GM21825 (cell line): ENCODE data around the gene GRID2.

Experiments
- ATAC-seq: cut with Tn5 transposase; IDR thresholded peaks from one replicate; pipeline ENCODE4 v1.9.1; 2021; ENCODE audit warnings: mild to moderate bottlenecking, moderate library complexity; ENCODE audit not compliant: unreplicated experiment

GRID2 gene

DNA sequence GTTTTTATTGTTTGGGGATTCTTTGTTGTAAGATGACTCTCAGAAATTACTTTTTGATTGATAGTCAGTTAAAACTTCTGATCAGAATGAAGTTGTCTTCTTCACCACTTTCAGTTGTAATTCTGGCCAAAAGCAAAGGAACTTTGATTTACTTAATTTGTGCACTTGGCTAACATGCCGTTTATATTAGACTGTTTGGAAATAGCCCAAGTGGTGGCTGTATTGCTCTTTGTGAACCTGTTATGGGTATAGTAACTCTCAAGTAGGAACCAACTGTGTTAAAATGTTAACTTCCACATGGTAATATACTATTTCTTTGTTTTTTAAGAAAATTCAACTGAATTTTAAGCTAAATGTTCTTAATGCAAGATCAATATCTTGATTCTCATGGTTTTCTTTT, 581.9 kb downstream of the GRID2 start:
- no peak for ATAC-seq

DNA sequence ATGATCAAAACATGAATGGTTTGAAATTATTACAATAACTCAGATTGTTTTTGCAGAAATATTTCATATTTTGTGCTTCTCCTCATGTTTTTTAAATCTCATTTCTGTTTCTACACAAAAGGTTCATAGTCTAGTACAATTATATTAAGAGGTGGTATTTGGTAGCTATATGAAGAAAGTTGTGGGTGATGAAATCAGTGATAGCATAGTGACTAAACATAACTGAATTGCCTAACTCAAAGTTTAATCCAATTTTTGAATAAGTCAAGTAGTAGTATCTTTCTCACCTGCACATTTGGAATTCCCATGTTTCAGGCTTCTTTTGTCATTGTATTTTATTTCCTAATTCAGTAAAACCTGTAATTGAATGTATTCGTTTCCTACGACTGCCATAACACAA, 648.7 kb downstream of the GRID2 start:
- no peak for ATAC-seq

DNA sequence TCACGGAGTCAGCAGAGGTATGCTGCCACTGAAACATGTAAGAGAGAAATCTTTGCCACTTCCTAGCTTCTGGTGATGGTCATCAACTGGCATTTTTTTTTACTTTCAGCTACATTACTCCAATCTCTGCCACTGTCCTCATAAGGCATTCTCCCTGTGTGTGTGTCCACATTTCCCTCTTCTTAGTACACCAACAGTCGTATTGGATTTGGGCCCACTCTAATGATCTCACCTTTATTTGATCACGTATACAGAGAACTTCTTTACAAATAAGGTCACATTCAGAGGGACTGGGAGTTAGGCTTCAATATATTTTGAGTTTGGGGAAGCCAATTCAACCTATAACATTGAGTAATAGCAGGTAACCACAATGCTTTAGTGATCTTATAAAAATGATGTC, 649.1 kb downstream of the GRID2 start:
- ATAC-seq = no peak

DNA sequence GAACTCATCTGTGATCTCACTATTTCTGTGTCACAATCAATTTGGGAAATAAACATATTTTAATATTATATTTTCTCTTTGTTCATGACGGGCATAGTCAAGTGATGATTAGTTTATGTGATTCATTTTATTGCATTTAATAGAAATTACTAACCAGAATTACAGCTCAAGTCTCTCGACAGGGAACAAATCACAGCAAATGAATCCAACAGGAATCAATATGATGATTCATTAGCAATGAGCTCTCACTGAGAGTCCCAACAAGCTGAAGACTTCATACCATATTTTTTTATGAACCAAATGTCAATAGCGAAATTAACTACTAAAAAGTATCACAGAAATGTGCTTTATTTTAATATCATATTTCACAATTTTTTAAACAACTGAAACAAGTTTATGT, 649.7 kb downstream of the GRID2 start:
- ATAC-seq = no peak

DNA sequence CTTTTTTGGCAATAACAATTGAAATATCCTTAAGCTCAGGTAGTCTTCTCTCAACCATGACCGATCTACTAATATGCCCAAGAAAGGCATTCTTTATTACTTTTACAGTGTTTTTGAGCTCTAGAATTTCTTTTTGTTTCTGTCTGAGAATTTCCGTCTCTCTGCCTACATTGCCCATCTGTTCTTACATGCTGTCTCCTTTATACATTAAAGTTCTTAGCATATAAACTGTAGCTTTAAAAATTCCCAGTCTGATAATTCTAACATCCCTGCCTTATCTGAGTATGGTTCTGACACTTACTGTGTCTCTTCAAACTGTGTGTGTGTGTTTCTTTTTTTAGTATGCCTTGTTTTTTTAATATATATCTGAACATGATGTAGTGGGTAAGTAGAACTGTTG, 658.1 kb downstream of the GRID2 start:
- ATAC-seq = no peak

DNA sequence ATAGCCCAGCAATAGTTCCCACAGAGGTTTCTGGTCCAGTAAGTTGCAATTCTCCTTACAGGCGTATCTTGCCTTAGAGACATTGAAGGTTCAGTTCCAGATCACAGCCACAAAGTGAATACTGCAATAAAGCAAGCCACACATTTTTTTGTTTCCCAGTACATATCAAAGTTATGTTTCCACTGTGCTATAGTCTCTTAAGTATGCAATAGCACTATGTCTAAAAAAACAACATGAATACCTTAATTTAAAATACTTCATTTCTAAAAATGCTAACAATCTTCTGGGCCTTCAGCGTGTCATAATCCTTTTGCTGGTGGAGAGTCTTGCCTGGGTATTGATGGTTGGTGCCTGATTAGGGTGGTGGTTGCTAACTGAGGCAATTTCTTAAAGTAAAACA, 659.1 kb downstream of the GRID2 start:
- no peak for ATAC-seq

DNA sequence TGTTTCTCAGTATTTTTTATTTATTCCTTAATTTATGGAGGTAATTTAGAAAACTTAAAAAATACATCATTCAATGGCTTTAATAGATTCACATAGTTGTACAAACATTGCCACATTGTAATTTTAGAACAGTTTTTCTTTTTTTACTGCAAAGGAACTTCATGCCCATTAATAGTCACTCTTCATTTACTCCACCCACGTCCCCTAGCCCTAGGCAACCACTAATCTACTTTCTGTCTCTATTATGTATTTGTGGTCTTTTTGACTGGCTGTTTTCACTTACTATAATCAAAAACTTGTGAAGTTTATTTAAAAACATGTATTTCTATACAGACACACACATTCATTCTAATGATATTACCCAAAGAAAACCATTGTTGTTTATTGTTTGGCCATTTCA, 664.8 kb downstream of the GRID2 start:
- ATAC-seq = no peak

DNA sequence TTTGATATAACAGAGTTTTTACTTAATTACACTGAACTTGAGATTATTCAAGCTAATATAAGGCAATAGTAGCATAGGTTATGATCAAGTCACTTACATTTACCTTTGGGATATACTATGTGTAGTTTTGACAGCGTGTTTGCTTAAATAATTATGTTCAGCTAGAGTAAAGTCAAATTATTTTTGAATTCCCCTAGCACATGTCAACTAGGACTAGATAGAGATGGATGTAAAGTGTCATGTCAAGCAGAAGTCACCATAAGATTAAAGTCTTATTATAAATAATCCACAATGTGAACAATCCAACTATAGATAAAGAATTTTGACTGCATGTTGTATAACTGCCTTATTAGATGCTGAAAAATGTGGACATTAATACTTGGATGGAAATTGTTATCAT, 665.2 kb downstream of the GRID2 start:
- ATAC-seq = no peak

DNA sequence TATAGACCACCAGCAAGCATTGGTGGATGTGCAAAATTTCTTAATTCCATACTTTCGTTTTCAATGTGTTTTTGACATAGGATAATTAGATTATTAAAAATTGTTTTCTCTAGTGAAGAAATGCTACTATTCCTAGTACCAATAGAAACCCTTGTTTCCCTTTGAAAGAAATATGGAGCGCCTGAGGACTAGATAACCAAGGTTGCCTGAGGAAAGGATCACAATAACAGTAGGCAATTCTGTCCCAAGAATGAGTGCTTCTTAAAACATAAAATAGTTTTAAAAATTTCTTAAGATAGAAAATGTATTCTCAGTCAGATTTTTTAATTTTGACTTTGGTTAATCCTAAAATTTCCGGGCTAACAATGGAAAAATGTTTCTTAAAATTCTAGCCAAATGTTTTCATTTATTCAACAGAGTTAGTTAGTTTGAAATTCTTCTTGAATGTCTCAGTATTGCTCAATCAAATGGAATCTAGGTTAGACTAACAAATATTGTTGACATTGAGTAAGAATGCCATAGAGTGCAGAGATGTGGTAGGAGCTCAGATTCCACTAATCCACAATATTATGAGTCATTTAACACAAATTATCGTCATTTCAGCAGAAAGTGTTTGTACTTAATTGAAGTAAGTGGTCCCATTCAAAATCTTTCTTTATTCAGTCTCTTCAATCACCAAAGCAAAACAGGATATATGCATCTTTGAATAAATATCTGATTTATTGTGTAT, 666.0 kb downstream of the GRID2 start:
- no peak for ATAC-seq

DNA sequence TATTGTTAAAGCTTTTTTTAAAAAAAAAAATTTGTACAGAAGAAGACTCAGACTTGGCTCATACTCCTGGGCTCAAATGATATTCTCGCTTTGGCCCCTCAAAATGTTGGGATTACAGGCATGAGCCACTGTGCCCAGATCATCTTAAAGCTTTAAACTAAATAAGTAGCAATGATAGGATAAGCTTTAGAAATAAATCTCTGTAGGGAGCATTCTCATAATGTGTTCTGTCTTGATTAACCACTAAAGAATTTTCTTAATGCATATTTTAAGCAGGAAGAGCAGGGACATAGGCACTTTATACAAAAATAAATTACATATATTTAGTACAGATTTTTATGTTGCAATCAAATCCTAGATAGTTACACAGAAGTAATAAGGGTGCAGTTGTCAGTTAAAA, 667.2 kb downstream of the GRID2 start:
- ATAC-seq = no peak

DNA sequence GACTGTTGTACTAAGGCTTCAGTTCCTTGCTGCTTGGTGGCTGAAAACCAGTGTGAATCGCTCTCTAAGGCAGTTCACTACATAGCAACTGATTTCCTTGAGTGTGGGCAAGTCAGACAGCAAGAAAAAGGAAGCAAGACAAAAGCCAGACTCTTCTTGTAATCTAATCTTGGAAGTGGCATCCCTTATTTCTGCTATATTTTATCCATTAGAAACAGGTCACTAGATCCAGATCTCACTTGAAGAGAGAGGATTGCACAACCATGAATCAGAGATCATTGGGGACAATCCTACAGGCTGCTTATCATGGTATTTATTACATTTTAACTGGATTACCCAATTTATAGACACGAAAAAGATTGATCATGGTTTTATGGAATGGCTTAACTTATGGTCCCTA, 684.5 kb downstream of the GRID2 start:
- ATAC-seq = no peak

DNA sequence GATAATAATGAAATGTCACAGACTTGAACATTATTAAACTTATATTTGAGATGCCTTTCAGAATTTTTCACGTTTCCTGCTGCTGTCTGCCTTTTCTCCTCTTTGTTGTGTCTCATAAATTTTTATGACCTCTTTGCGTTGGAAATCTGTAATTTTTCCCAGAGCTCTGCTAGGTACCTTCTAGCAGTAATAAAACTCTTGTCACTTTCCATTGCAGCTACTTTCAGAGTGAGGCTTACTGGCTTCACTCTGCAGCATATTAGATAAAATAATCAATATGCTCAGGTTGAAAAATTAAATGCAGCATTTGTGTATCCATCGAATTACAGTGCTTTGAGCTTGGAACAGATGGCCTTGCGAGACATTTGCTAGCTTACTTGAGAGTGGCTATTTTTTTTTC, 689.0 kb downstream of the GRID2 start:
- no peak for ATAC-seq

DNA sequence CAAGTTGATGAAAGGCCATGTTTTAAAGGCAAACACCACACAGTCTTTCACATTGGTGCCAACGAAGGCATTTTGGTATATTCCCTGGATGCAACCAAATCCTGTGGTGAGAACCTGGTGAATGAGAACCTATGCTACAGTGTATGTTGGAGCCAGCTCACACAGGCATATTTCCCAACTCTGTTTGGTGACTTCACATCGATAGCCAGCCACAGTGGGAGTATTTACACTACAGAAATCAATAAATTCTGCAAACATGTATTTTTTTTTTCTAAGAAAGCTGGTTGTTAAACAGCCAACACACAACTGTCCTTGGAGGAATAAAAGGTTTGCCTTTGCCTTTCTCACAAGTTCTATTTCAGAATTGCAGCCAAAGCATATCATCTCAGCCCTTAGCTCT, 691.0 kb downstream of the GRID2 start:
- ATAC-seq = no peak

DNA sequence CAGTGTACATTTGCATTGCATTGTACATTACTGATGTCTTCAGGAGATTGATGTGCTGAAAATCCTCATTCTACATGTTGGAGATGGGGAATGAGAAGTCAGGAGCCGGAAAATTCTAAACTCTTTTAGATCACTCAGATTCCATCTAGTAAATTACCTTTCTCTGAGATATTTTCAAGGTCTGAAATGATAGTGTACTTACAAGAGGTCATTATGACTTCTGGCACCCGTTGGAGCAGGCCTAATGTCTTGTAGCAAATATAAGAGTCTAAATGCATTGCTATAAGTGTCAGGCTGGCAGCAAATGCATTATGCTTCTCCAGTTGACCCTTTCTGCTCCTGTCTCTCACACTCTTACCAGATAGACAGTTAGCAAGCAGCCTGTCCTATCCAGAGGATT, 692.8 kb downstream of the GRID2 start:
- ATAC-seq = no peak

DNA sequence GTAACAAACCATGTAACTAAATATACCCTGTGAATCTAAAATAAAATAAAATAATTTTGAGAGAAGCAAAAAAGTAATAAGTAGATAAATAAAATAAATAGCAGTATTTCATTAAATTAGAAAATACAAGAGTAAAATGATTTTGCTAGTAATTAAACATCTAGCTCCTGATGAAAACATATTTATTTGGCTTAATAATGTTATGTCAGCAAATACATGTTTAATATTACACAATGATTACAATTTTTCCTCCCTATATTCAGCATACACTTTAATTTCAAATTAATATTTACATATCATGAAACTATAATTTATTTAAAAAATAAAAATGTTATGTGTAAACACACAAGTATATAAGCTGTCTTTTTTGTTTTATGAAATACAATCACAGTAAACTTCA, 697.1 kb downstream of the GRID2 start:
- no peak for ATAC-seq

DNA sequence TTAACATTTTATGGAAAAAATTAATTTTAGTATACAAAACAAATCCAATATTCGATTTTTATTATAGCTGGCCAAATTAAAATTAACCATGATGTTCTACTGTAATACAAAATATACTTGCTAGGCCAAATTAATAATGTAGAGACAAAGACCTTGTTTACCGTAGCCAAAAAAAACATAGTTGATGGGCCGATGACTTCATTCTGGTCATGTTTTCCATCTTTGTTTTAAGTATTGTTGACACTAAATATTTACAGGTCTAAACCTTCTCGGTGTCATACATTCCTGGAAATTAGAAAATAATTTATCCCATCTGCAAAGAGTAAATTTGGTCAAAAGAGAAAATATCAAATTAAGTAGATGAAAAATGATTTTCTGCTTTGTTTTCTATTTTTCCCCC, 698.5 kb downstream of the GRID2 start:
- ATAC-seq = no peak

DNA sequence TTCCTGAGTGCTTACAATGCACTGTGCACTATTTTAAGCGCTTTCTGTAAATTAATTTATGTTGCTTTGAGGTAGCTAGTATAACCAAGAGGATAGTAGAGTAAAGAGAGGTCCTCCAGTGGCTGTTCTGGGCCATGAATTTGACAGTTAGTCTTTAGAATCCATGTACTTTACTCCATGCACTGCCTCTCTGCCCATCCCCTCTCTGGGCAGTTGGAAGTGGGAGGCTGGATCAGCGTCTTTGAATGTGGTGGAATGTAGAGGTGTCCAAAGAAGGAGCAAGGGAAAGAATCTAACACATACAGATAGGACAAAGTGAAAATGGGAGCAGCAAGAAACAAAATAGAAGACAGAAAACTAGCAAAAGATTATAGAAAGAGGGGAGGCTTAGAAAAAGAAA, 712.6 kb downstream of the GRID2 start:
- ATAC-seq = no peak

DNA sequence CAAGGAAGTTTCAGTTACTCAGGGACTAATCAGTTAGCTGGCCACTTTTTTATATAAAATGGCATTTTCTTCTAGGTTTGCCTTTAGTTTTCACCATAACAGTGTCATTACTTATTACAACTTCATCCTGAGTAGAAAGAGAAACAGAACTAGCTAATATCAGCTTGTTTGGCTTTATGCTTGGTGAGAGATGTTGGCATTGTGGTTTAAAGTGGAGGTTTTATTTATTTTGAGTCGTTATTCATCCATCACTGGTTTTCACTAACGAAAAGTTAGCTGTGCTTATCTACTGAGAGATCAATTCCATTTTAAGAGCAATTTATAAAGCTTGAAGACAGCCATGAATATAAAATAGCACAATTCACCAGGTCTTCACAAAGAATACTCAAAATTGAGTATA, 714.5 kb downstream of the GRID2 start:
- no peak for ATAC-seq

DNA sequence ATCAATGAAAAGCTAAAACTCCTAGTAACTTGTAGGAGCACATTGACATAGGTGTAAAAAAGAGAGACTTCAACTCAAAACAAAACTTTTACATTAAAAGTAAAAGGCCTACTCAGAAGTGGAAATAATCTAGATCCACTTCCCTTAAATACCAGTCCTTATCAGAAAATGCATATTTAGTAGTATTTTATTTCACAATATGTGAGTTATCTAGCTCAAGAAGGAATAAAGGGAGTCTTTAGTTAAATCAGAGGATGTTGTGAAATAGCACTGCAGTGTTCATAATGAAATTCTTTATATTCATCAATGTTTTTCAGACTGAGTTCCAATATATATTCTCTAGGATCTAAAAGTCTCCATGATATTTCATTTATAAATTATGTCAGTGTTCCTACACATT, 715.0 kb downstream of the GRID2 start:
- ATAC-seq = no peak

DNA sequence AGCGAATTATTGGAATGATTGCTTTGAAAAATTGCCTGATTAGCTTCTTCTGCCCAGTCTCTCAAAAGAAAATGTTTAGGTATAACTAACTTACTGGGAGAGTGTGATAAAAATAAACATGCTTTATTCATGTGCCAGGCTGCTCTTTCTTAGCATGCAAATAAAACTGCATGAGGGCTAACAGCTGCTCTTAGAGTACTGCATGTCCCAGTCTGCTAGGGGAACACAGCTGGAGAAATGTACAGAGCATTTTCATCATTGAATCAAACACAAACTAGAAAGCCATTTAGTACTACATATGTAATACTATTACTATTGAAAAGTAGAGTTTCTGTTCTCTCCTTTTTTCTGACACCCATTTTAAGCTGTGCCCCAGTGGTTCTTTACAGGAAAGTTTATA, 726.0 kb downstream of the GRID2 start:
- no peak for ATAC-seq

DNA sequence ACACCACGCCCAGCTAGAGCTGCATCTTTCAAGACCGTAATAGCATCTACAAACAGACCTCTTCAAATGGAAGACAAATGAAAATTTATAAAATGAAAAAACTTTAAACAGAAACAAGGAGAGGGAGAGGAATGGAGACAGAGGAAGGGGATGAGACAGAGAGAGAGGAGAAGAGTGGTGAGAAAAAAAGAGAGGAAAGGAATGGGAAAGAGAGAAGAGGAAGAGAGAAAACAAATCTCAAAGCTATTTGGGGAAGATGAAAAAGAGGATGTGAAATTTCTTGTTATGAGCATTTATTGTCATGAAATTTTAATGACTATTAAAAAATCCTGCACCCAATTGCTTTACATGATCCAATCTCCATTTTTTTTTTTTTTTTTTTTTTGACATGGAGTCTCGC, 726.9 kb downstream of the GRID2 start:
- no peak for ATAC-seq

DNA sequence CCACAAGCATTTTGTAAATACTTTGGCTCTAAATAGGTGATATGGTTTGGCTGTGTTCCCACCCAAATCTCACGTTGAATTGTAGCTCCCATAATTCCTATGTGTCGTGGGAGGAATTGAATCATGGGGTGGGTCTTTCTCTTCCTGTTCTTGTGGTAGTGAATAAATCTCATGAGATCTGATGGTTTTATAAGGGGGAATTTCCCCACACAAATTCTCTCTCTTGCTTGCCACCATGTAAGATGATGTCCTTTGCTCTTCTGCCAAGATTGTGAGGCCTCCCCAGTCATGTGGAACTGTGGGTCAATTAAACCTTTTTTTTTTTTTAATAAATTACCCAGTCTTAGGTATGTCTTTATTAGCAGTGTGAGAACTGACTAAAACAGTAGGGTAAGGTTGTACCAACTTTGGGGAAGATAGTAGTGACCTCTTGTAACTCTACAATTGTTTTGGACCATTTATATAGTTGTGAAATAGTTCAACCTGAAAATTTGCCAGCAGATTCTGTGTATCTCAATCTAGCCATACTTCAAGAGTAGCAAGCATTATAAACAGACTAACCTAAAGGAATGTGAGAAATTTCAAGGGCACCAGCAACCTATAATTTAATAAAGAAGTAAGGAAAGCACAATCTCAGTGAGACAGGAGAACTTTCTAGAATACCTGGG, 727.8 kb downstream of the GRID2 start:
- no peak for ATAC-seq

DNA sequence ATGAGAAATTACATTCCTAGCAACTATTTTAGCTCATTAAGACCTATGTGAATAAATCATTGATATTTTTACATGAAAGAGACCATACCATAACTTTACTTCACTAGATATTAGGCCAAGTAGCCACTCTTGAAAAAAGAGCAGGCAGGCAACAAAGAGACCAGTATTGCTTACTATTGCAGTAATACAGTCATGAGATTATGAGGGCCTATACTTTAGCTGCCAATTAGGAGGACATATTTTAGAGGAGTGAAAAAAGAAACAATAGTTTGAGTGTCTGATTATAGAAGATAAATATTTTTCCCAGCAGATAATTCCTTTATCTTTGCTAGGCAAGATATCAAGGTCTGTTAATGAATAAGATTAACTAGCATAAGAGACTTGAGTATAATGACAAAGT, 739.0 kb downstream of the GRID2 start:
- ATAC-seq = no peak
